Lung (tissue), 12 donors: ENCODE results near the gene TAOK1. TPM values are rescaled to one million over a fixed set of nuclear protein-coding genes. Genes with fewer than 3 reads are reported as not detected.

Source experiments
- ATAC-seq: fragments of 200-7000 bp; cut with Tn5 transposase; one replicate; pipeline ENCODE4 v1.9.1; 2020; ENCODE audit warnings: moderate number of reproducible peaks; ENCODE audit not compliant: insufficient read depth, low FRiP score
- DNase-seq, 3 donors: peaks; one replicate each; pipeline ENCODE4 v3.0.0-alpha.2; 2013 to 2017
- H3K27ac ChIP-seq, 2 donors: one replicate each; pipeline ENCODE4 v1.5.1; 2013; ENCODE audit warnings: mild to moderate bottlenecking in 2 of 2, moderate library complexity in 2 of 2, control low read depth in 1 of 2, inconsistent platforms in 1 of 2, low read depth in 1 of 2, low read length in 1 of 2
- H3K27me3 ChIP-seq, 3 donors: one replicate each; pipeline ENCODE4 v1.5.1; 2013; ENCODE audit warnings: low read length in 2 of 3; ENCODE audit not compliant: control insufficient read depth in 3 of 3, insufficient read depth in 3 of 3
- H3K36me3 ChIP-seq, 4 donors: one replicate each; pipeline ENCODE4 v1.5.1; 2013; ENCODE audit warnings: low read length in 4 of 4, mild to moderate bottlenecking in 1 of 4, moderate library complexity in 1 of 4; ENCODE audit not compliant: control insufficient read depth in 4 of 4, insufficient read depth in 4 of 4
- H3K4me1 ChIP-seq, 5 donors: one replicate each; pipeline ENCODE4 v1.5.1; 2013; ENCODE audit warnings: low read length in 5 of 5, mild to moderate bottlenecking in 2 of 5, moderate library complexity in 1 of 5; ENCODE audit not compliant: control insufficient read depth in 5 of 5, insufficient read depth in 5 of 5
- H3K4me3 ChIP-seq: one replicate; pipeline ENCODE4 v1.5.1; 2013; ENCODE audit warnings: mild to moderate bottlenecking, control low read depth, moderate library complexity
- H3K9ac ChIP-seq, 2 donors: one replicate each; pipeline ENCODE4 v1.5.1; 2013; ENCODE audit warnings: low read length in 2 of 2, control low read depth in 1 of 2; ENCODE audit not compliant: insufficient read depth in 1 of 2
- H3K9me3 ChIP-seq, 4 donors: one replicate each; pipeline ENCODE4 v1.5.1; 2013; ENCODE audit warnings: low read length in 3 of 4, mild to moderate bottlenecking in 1 of 4, moderate library complexity in 1 of 4; ENCODE audit not compliant: control insufficient read depth in 4 of 4, insufficient read depth in 3 of 4
- WGBS, 2 donors: extraction: QIAGEN DNeasy Blood & Tissue Kit; methylation state at CpG; one replicate each; pipeline ENCODE4 v1.1.7; 2013; 5-methylcytosine and 5-hydroxymethylcytosine counted together
- polyA plus RNA-seq, 2 donors: library from polyadenylated mRNA; stranded (reverse); fragments of 200-250 nt; gene quantifications; one replicate each; pipeline ENCODE4 v1.2.1, GENCODE V29; 2013
- total RNA-seq, 2 donors: library from RNA; depleted of rRNA in 1 of 2; stranded (reverse); fragments of >200 nt in 1 of 2; gene quantifications; one replicate each; pipeline ENCODE4 v1.2.1, GENCODE V29; 2014 to 2021
- TF ChIP-seq, protein P1 (sequence below): IDR thresholded peaks from 2 replicates; pipeline ENCODE4 v1.5.1; 2012; ENCODE audit warnings: mild to moderate bottlenecking; ENCODE audit errors: control extremely low read depth, extremely low read depth
- donor health status: control.
- donor health status: control.
- donor health status: Bipolar disorder and iron deficiency.
- donor health status: healthy.
- donor health status: DM: yes; HTN: yes; CAD: no.

The TAOK1 gene
- total and polyA plus RNA-seq, 4 donors, result 8.8 to 81.0 (median 37.3) TPM

- H3K4me3 ChIP-seq, result no peak overlapping the region
- no peaks in the 10 kb centered on the region for H3K27me3 ChIP-seq
- peaks cover 0 to 5% (median 0%) of the 10 kb centered on the region in 5 donors for H3K4me1 ChIP-seq
- no peaks in the 10 kb centered on the region for H3K9me3 ChIP-seq
- H3K36me3 ChIP-seq, result peaks cover 0 to 9% (median 3%) of the 10 kb centered on the region in 4 donors
- ATAC-seq (no peak), DNase-seq (no peak)
- WGBS, 2 donors, result 77% methylated on average over 7 of the region's 7 CpGs
- H3K27ac ChIP-seq, result peak overlapping the region; percentile 12 to 53
- H3K9ac ChIP-seq, result no peak overlapping the region
- TF ChIP-seq, protein P1, sequence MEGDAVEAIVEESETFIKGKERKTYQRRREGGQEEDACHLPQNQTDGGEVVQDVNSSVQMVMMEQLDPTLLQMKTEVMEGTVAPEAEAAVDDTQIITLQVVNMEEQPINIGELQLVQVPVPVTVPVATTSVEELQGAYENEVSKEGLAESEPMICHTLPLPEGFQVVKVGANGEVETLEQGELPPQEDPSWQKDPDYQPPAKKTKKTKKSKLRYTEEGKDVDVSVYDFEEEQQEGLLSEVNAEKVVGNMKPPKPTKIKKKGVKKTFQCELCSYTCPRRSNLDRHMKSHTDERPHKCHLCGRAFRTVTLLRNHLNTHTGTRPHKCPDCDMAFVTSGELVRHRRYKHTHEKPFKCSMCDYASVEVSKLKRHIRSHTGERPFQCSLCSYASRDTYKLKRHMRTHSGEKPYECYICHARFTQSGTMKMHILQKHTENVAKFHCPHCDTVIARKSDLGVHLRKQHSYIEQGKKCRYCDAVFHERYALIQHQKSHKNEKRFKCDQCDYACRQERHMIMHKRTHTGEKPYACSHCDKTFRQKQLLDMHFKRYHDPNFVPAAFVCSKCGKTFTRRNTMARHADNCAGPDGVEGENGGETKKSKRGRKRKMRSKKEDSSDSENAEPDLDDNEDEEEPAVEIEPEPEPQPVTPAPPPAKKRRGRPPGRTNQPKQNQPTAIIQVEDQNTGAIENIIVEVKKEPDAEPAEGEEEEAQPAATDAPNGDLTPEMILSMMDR, result no peak
Measured at GRCh38 chr17:29412780-29413565, 22.8 kb downstream of the TAOK1 start.

DNA sequence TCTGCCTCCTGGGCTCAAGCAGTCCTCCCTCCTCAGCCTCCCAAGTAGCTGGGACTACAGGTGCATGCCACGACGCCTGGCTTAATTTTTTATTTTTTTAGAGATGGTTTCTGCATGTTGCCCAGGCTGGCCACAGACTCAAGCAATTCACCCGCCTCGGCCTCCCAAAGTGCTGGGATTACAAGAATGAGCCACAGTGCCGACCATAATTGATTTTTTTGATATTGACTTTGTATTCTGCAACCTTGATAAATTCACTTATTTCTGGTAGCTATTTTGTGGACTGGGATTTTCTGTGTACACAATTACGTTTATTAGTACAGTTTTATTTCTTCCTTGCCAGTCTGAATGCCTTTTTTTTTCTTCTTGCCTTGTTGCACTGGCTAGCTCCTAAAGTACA, 30.0 kb downstream of the TAOK1 start:
- Histone ChIP-seq H3K27ac (no peak overlapping the region), H3K9me3 (no peaks in the 10 kb centered on the region), H3K4me1 (peaks cover 0 to 2% (median 0%) of the 10 kb centered on the region in 5 donors), H3K27me3 (no peaks in the 10 kb centered on the region), H3K9ac (no peak overlapping the region), H3K4me3 (no peak overlapping the region), H3K36me3 (peaks cover 2 to 12% (median 6%) of the 10 kb centered on the region in 4 donors)
- 88 to 89% methylated on average over 6 of the region's 6 CpGs for WGBS, 2 donors
- DNase-seq, result no peak
- ATAC-seq, result no peak
- TF ChIP-seq, protein P1, result no peak

- DNase-seq, result no peak
- 86 to 93% methylated on average over 4 of the region's 4 CpGs for WGBS, 2 donors
- Histone ChIP-seq H3K27ac (no peak overlapping the region), H3K4me3 (no peak overlapping the region), H3K4me1 (peaks cover 0 to 13% (median 4%) of the 10 kb centered on the region in 5 donors), H3K27me3 (no peaks in the 10 kb centered on the region), H3K9me3 (no peaks in the 10 kb centered on the region), H3K36me3 (peaks cover 0 to 3% (median 0%) of the 10 kb centered on the region in 4 donors), H3K9ac (no peak overlapping the region)
- no peak for ATAC-seq
- TF ChIP-seq, protein P1, result no peak
Measured at GRCh38 chr17:29430275-29430674, 40.1 kb downstream of the TAOK1 start.
